Liver (tissue), 3 donors: ENCODE measurements around the gene CHD9NB.

ENCODE experiments used
- ATF3 ChIP-seq: IDR thresholded peaks from 2 replicates; pipeline ENCODE4 v1.6.1; 2016; ENCODE audit warnings: antibody characterized with exemption
- CTCF ChIP-seq: fragments of 150-350 bp; IDR thresholded peaks from 2 replicates; pipeline ENCODE4 v1.5.1; 2017; ENCODE audit warnings: improper control_type of control experiment, low read depth, low read length; ENCODE audit not compliant: missing input control
- EGR1 ChIP-seq, 2 donors: IDR thresholded peaks; 2 replicates each; pipeline ENCODE4 v1.6.1; 2016 to 2018; ENCODE audit warnings: antibody characterized with exemption in 2 of 2, low read depth in 2 of 2
- GABPA ChIP-seq, 2 donors: IDR thresholded peaks in 1 of 2; conservative IDR thresholded peaks in 1 of 2; 2 replicates each; pipeline ENCODE4 v1.6.1; 2016; ENCODE audit warnings: antibody characterized with exemption in 2 of 2, mild to moderate bottlenecking in 1 of 2, moderate library complexity in 1 of 2
- HNF4A ChIP-seq, 2 donors: conservative IDR thresholded peaks; 2 replicates each; pipeline ENCODE4 v1.6.1; 2016; ENCODE audit warnings: antibody characterized with exemption in 2 of 2, mild to moderate bottlenecking in 2 of 2
- JUND ChIP-seq, 2 donors: IDR thresholded peaks; 2 replicates each; pipeline ENCODE4 v1.6.1; 2016; ENCODE audit warnings: antibody characterized with exemption in 2 of 2
- MAX ChIP-seq: IDR thresholded peaks from 2 replicates; pipeline ENCODE4 v1.6.1; 2016; ENCODE audit warnings: antibody characterized with exemption
- RAD21 ChIP-seq, 2 donors: IDR thresholded peaks; 2 replicates each; pipeline ENCODE4 v1.6.1; 2016; ENCODE audit warnings: antibody characterized with exemption in 2 of 2, mild to moderate bottlenecking in 2 of 2
- REST ChIP-seq: IDR thresholded peaks from 2 replicates; pipeline ENCODE4 v1.6.1; 2016; ENCODE audit warnings: antibody characterized with exemption, mild to moderate bottlenecking
- ZBTB33 ChIP-seq: IDR thresholded peaks from 2 replicates; pipeline ENCODE4 v1.6.1; 2016; ENCODE audit warnings: antibody characterized with exemption
- donor health status: healthy.
- donor health status: healthy.

GRCh38 chr16:53067675-53068074, 15.0 kb upstream of the CHD9NB start:
- no peak for TF ChIP-seq ZBTB33
- TF ChIP-seq CTCF: no peak
- no peak for TF ChIP-seq HNF4A (conservative IDR thresholded peaks at IDR 0.05)
- TF ChIP-seq GABPA (IDR thresholded peaks at IDR 0.05 in 1 of 2, conservative IDR thresholded peaks at IDR 0.05 in 1 of 2): no peak
- TF ChIP-seq REST: no peak
- no peak for TF ChIP-seq MAX
- no peak for TF ChIP-seq JUND (IDR thresholded peaks at IDR 0.05)
- TF ChIP-seq EGR1 (IDR thresholded peaks at IDR 0.05; ENCODE audit: low read depth in 2 of 2): no peak
- no peak for TF ChIP-seq RAD21 (IDR thresholded peaks at IDR 0.05)
- TF ChIP-seq ATF3: no peak
